ENCODE results near the gene PRPSAP2. TPM values are rescaled to one million over a fixed set of nuclear protein-coding genes. Genes with fewer than 3 reads are reported as not detected.

The PRPSAP2 gene
- total and polyA plus RNA-seq, 2 donors (not counting 3 experiments of a cell fraction or from before 2014, with no cell fraction given), result 22.2 to 38.5 TPM

DNA sequence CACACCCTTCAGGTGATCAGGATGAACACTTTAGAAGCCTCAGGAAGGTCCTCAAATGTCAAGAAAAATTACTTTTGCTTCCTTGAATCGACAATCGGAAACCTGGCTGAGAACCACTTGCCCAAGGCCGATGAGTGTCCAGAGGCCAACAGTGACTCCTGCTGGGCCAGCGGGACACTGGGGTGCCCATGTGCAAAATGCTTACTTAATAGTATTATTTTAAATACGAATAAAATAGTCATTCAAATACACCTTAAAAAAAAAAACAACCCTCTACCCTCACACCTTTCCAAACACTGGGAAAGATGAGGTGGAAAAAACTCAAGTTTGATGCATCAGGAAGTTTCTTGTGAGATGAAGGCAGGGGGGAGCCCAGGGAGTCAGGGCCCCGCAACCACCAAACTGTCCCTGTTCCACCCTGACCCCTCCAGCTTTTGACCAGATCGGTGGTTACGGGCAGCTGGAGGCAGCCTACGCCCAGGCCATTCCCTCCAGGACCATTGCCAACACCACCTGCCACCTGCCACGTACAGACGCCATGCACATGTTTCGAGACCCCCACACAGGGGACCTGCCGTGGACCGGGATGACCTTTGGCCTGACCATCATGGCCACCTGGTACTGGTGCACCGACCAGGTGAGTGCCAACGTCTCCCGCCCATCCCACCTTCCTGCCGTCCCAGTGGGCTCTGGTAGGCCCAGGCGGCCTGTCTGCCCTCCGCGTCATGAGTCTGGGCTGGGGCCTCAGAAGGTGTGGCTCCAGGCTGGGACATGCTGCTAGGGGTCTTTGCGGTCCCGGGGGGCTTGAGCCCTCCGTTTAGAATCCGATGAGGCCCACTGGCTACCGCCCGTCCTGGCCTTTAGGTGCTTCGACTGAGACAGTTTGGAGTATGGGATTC, 112.9 kb downstream of the PRPSAP2 start:
- no peak overlapping the region for H2AFZ ChIP-seq (ENCODE audit: low read depth, low read length)
- ChIA-PET CTCF (interaction anchor here (1.6 kb wide), 1 partner anchor 10 kb away, joined by 22 read pairs; no protein-coding TSS in a partner anchor), POLR2A (no interaction called here)
- no peaks in the 10 kb centered on the region for H3K27me3 ChIP-seq (ENCODE audit: control insufficient read depth in 2 of 2, insufficient read depth in 2 of 2, low read length in 2 of 2)
- H3K4me3 ChIP-seq (replicated peaks in 1 of 3; ENCODE audit: insufficient read depth in 1 of 3, low read depth in 1 of 3, low read length in 3 of 3), result no peak overlapping the region
- no peaks in the 10 kb centered on the region for H3K9me3 ChIP-seq (replicated peaks; ENCODE audit: control insufficient read depth, insufficient read depth, low read length)
- H4K20me1 ChIP-seq (replicated peaks; ENCODE audit: control insufficient read depth, extremely low read depth, insufficient read depth, low read length), result no peaks in the 10 kb centered on the region
- BruUV-seq (replicated peaks), result no TSS peak
- H3K4me2 ChIP-seq (ENCODE audit: insufficient read depth, low read length), result no peak overlapping the region
- H3K9me1 ChIP-seq (replicated peaks; ENCODE audit: control insufficient read depth, extremely low read depth, insufficient read depth, low read length), result no peaks in the 10 kb centered on the region
- H3K9ac ChIP-seq (replicated peaks; ENCODE audit: extremely low read depth, insufficient read depth, low read length), result no peak overlapping the region
- H3K4me1 ChIP-seq (ENCODE audit: control insufficient read depth, extremely low read depth, insufficient read depth, low read length), result peaks cover 31% of the 10 kb centered on the region
- peaks cover 0 to 5% of the 10 kb centered on the region in 2 experiments for H3K36me3 ChIP-seq (ENCODE audit: control insufficient read depth in 2 of 2, extremely low read depth in 1 of 2, insufficient read depth in 2 of 2, low read length in 2 of 2)
- DNase-seq (ENCODE audit: low read depth, low spot score), result no peak
- intact Hi-C loops (cut with micrococcal nuclease) (no loop called here), dilution Hi-C loops (cut with MboI; ENCODE audit: extremely low pct_ligation_motif_present, low sequenced_read_pairs) (no loop called here)
- no peak overlapping the region for H3K27ac ChIP-seq (ENCODE audit: insufficient read depth, low read depth, low read length)
- TF ChIP-seq POLR2AphosphoS5 (IDR thresholded peaks at IDR 0.05; ENCODE audit: insufficient read depth, low read depth, low read length) (no peak), FOS (IDR thresholded peaks at IDR 0.05; ENCODE audit: borderline replicate concordance, insufficient read depth, low read length) (no peak), JUN (IDR thresholded peaks at IDR 0.05; ENCODE audit: borderline replicate concordance, insufficient read depth, insufficient read length, low read depth) (no peak), MYC (IDR thresholded peaks at IDR 0.05; ENCODE audit: low read depth, low read length) (no peak), EZH2 (IDR thresholded peaks at IDR 0.05; ENCODE audit: borderline replicate concordance, low read depth, low read length, severe bottlenecking) (no peak), GATA2 (IDR thresholded peaks at IDR 0.05; ENCODE audit: insufficient read depth, insufficient read length, low read depth, low read length) (no peak), MAX (IDR thresholded peaks at IDR 0.05; ENCODE audit: insufficient read depth, insufficient read length) (no peak), POLR2A (IDR thresholded peaks at IDR 0.05; ENCODE audit: low read depth, low read length) (no peak)
- TF ChIP-seq, protein P1, sequence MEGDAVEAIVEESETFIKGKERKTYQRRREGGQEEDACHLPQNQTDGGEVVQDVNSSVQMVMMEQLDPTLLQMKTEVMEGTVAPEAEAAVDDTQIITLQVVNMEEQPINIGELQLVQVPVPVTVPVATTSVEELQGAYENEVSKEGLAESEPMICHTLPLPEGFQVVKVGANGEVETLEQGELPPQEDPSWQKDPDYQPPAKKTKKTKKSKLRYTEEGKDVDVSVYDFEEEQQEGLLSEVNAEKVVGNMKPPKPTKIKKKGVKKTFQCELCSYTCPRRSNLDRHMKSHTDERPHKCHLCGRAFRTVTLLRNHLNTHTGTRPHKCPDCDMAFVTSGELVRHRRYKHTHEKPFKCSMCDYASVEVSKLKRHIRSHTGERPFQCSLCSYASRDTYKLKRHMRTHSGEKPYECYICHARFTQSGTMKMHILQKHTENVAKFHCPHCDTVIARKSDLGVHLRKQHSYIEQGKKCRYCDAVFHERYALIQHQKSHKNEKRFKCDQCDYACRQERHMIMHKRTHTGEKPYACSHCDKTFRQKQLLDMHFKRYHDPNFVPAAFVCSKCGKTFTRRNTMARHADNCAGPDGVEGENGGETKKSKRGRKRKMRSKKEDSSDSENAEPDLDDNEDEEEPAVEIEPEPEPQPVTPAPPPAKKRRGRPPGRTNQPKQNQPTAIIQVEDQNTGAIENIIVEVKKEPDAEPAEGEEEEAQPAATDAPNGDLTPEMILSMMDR (IDR thresholded peaks at IDR 0.05; ENCODE audit: extremely low read depth in 1 of 2, insufficient read depth in 1 of 2, low read depth in 1 of 2, low read length in 2 of 2), result no peak
- no peak for FAIRE-seq
- H3K79me2 ChIP-seq (ENCODE audit: control insufficient read depth, insufficient read depth, low read length), result no peaks in the 10 kb centered on the region
